Coronary artery (tissue), 2 donors: ENCODE measurements around the gene ANTXR1.

Experiments
- DNase-seq: peaks from one replicate; pipeline ENCODE4 v3.0.0-alpha.2; 2017; ENCODE audit warnings: low spot score
- H3K27ac ChIP-seq, 2 donors: fragments of 200-600 bp; sonication (generic); one replicate each; pipeline ENCODE4 v1.5.1; 2016 to 2019
- H3K4me3 ChIP-seq: fragments of 200-600 bp; sonication (generic); 2 replicates; pipeline ENCODE4 v1.5.1; 2016; ENCODE audit warnings: mild to moderate bottlenecking, moderate library complexity
- TF ChIP-seq, protein P1 (sequence below): fragments of 200-600 bp; sonication (generic); IDR thresholded peaks from one replicate; pipeline ENCODE4 v1.5.1; 2019; ENCODE audit warnings: antibody characterized with exemption

ANTXR1 gene

DNA sequence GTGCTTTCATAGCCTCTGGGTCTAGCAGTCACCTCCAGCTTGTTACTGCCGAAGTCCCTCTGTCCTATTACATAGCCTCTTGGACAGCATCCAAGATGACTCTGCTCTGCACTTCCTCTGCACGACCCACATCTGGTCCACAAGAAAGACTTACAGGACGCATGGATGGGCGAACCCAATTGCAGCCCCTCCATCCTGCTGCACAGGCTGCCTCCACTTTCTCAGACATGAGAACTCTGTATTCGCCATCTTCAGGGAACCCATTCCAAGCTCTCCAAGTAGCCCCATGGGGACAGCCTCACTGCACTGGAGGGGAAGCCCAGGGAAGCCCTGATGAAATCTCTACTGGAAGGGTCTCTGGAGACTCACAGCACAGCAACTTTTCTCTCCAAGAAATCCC, 201.9 kb downstream of the ANTXR1 start:
- no peak for DNase-seq
- TF ChIP-seq, protein P1, sequence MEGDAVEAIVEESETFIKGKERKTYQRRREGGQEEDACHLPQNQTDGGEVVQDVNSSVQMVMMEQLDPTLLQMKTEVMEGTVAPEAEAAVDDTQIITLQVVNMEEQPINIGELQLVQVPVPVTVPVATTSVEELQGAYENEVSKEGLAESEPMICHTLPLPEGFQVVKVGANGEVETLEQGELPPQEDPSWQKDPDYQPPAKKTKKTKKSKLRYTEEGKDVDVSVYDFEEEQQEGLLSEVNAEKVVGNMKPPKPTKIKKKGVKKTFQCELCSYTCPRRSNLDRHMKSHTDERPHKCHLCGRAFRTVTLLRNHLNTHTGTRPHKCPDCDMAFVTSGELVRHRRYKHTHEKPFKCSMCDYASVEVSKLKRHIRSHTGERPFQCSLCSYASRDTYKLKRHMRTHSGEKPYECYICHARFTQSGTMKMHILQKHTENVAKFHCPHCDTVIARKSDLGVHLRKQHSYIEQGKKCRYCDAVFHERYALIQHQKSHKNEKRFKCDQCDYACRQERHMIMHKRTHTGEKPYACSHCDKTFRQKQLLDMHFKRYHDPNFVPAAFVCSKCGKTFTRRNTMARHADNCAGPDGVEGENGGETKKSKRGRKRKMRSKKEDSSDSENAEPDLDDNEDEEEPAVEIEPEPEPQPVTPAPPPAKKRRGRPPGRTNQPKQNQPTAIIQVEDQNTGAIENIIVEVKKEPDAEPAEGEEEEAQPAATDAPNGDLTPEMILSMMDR = no peak
- H3K4me3 ChIP-seq = no peak overlapping the region
- H3K27ac ChIP-seq = peak overlapping the region; percentile 65 to 82

- Histone ChIP-seq H3K4me3 (no peak overlapping the region), H3K27ac (peak overlapping the region in 1 of 2 donors; percentile 46)
- DNase-seq = no peak
- TF ChIP-seq, protein P1 = no peak
Measured at GRCh38 chr2:69216535-69217332, 203.8 kb downstream of the ANTXR1 start.

DNA sequence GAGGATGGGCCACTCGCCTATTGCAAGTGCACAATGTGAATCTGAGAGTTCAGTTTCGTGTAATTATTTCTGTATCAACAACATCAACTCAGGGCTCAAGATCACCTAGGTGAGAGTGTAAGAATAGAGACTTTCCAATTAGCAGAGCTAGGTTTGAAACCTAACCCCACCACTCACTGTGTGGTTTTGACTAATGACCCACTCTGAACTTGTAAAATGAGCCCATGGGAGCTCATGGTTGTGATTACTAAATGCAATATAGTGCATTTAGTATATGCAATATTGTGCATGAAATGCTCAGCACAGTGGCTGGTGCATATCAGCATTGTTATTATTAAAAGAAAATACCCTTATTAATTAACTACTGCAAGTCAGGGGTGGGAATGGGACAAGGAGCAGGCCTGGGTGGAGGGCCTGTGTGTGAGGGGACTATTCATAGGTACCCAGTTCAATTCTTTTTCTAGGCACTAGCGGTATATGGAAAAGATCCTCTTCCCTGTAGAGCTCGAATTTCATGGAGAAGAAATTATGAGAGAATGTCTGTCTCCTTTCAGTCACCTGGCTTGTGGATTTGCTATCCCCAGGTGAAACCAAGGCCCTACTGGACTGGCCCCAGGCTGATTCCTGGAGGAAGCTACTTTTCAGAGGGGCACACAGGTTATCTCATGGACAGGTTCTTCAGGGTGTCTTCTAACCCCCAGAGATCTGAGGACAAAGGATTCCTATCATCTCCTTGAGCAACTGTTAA, 204.5 kb downstream of the ANTXR1 start:
- H3K27ac ChIP-seq = peak overlapping the region in 1 of 2 donors; percentile 71
- TF ChIP-seq, protein P1 = no peak
- no peak overlapping the region for H3K4me3 ChIP-seq
- DNase-seq = no peak

- H3K27ac ChIP-seq = peak overlapping the region; percentile 19 to 73
Measured at GRCh38 chr2:69221512-69221911, 208.5 kb downstream of the ANTXR1 start.

GRCh38 chr2:69221960-69222751, 209.2 kb downstream of the ANTXR1 start:
- peak overlapping the region; percentile 19 to 73 for H3K27ac ChIP-seq
- DNase-seq = no peak
- no peak overlapping the region for H3K4me3 ChIP-seq
- TF ChIP-seq, protein P1 = no peak

More at GRCh38 chr2:69221512-69221911, 208.5 kb downstream of the ANTXR1 start:
- TF ChIP-seq, protein P1 = no peak
- no peak overlapping the region for H3K4me3 ChIP-seq
- DNase-seq = no peak

DNA sequence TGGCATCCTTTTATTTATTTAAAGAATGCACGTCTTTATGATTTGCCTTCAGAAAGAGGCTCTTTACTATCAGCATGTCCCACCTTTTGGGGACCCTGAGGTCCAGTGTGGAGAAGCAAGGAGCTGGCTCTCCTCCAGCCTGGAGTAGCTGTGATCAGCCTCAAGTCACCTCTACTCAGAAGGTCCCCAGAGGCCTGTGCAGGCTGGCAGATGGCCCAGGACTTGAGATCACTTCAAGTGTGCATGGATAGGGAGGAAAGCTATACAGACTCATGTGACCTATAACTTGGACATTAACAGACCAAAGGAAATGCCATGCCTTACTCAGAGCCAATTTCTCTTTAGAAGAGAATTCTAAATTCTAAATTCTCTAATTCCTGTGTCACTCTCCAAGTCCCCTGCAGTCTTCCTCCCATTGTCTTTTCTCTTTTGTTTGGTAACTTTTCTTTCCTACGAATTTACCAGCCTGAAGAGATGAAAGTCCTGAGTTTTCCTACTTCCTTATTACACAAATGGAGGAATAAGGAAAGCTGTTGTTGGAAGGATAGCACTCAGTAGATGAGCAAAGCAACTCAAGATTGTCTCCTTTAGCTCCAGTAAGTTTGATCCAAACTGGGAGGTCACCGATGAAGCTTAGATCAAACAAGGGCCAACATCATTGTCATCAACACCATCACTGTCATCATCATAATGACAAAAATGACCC, 210.1 kb downstream of the ANTXR1 start:
- TF ChIP-seq, protein P1 = no peak
- no peak overlapping the region for H3K4me3 ChIP-seq
- peak overlapping the region; percentile 19 to 73 for H3K27ac ChIP-seq
- no peak for DNase-seq
